Keratinocyte (primary cell): ENCODE data around the gene DHPS. TPM values are rescaled to one million over a fixed set of nuclear protein-coding genes. Genes with fewer than 3 reads are reported as not detected.

Experiments used
- DNase-seq: peaks from one replicate; pipeline ENCODE4 v3.0.0-alpha.2; 2011; ENCODE audit warnings: low read depth, missing footprints, low spot score
- FAIRE-seq: peaks from 2 replicates; lab custom pipeline; 2011; peaks lifted over from hg19 to GRCh38; lab: Jason Lieb, UNC
- H2AFZ ChIP-seq: 2 replicates; pipeline ENCODE4 v1.6.0; 2012; ENCODE audit warnings: low read length, control low read depth, inconsistent platforms; ENCODE audit not compliant: control insufficient read depth
- H3K27ac ChIP-seq: 2 replicates; pipeline ENCODE4 v1.5.1; 2011; ENCODE audit warnings: low read length; ENCODE audit not compliant: control insufficient read depth, insufficient read depth
- H3K27me3 ChIP-seq: 3 replicates; pipeline ENCODE4 v1.6.0; 2011; ENCODE audit warnings: low read length; ENCODE audit not compliant: control insufficient read depth, insufficient read depth; ENCODE audit errors: extremely low read depth
- H3K36me3 ChIP-seq, 2 experiments: 2 replicates in 1 of 2; 3 replicates in 1 of 2; pipeline ENCODE4 v1.5.1; 2011; ENCODE audit warnings: low read length in 2 of 2, mild to moderate bottlenecking in 1 of 2; ENCODE audit not compliant: control insufficient read depth in 2 of 2, insufficient read depth in 2 of 2; ENCODE audit errors: extremely low read depth in 1 of 2
- H3K4me1 ChIP-seq: 3 replicates; pipeline ENCODE4 v1.5.1; 2011; ENCODE audit warnings: low read length; ENCODE audit not compliant: control insufficient read depth, insufficient read depth; ENCODE audit errors: extremely low read depth
- H3K4me2 ChIP-seq: 3 replicates; pipeline ENCODE4 v1.6.0; 2011; ENCODE audit warnings: low read depth, low read length; ENCODE audit not compliant: control insufficient read depth, insufficient read depth; ENCODE audit errors: extremely low read depth
- H3K4me3 ChIP-seq, 3 experiments: fragments of 200-600 bp in 1 of 3; sonication (generic) in 1 of 3; 2 replicates in 2 of 3; 3 replicates in 1 of 3; pipeline ENCODE4 v1.5.1; 2011 to 2016; ENCODE audit warnings: low read length in 3 of 3, mild to moderate bottlenecking in 3 of 3, control low read depth in 2 of 3, inconsistent platforms in 1 of 3, low read depth in 1 of 3, mixed read lengths in 1 of 3, mixed run types in 1 of 3, moderate library complexity in 1 of 3; ENCODE audit not compliant: control insufficient read depth in 2 of 3, insufficient read depth in 2 of 3; ENCODE audit errors: extremely low read depth in 1 of 3
- H3K79me2 ChIP-seq: 2 replicates; pipeline ENCODE4 v1.6.0; 2012; ENCODE audit warnings: low read length; ENCODE audit not compliant: control insufficient read depth, insufficient read depth
- H3K9ac ChIP-seq: 3 replicates; pipeline ENCODE4 v1.6.0; 2011; ENCODE audit warnings: low read length; ENCODE audit not compliant: control insufficient read depth, insufficient read depth; ENCODE audit errors: extremely low read depth
- H3K9me1 ChIP-seq: 3 replicates; pipeline ENCODE4 v1.6.0; 2011; ENCODE audit warnings: low read length; ENCODE audit not compliant: control insufficient read depth, insufficient read depth; ENCODE audit errors: extremely low read depth
- H3K9me3 ChIP-seq: 2 replicates; pipeline ENCODE4 v1.5.1; 2012; ENCODE audit warnings: low read depth, low read length; ENCODE audit not compliant: control insufficient read depth
- H4K20me1 ChIP-seq: 3 replicates; pipeline ENCODE4 v1.6.0; 2011; ENCODE audit warnings: low read length; ENCODE audit not compliant: control insufficient read depth, insufficient read depth; ENCODE audit errors: extremely low read depth
- EZH2 ChIP-seq: IDR thresholded peaks from one replicate; pipeline ENCODE4 v1.6.1; 2012; ENCODE audit warnings: inconsistent platforms, mild to moderate bottlenecking, low read length, moderate library complexity
- dilution Hi-C: fragments of 300-500 bp; cut with MboI; formaldehyde crosslinking; loops from one replicate; pipeline ENCODE4 v1.7.0; 2020; ENCODE audit warnings: low sequenced_read_pairs; ENCODE audit not compliant: extremely low pct_ligation_motif_present
- polyA plus RNA-seq, 5 experiments: library from polyadenylated mRNA; depleted of rRNA in 3 of 5; stranded (reverse) in 3 of 5; stranded (forward) in 1 of 5; unstranded in 1 of 5; fragments of >200 nt; gene quantifications; 1 replicate in 1 of 5; 2 replicates in 3 of 5; 3 replicates in 1 of 5; pipeline versions ENCODE4 v1.2.1 to v1.2.3, GENCODE V29; 2011 to 2012; ENCODE audit warnings: missing spikeins in 2 of 5, low read depth in 1 of 5, low replicate concordance in 1 of 5
- TF ChIP-seq, protein P1 (sequence below), 3 experiments: IDR thresholded peaks in 1 of 3; conservative IDR thresholded peaks in 1 of 3; optimal IDR thresholded peaks in 1 of 3; 2 replicates in 2 of 3; 3 replicates in 1 of 3; pipeline versions ENCODE3 to v1.5.1; 2011; ENCODE audit warnings: low read length in 3 of 3, mild to moderate bottlenecking in 3 of 3, moderate library complexity in 2 of 3, control low read depth in 1 of 3, inconsistent platforms in 1 of 3; ENCODE audit not compliant: insufficient read depth in 2 of 3; ENCODE audit errors: extremely low read depth in 1 of 3

Gene DHPS
- polyA plus RNA-seq, 1 donor (not counting 4 experiments of a cell fraction or from before 2014, with no cell fraction given): 36.5 TPM

DNA sequence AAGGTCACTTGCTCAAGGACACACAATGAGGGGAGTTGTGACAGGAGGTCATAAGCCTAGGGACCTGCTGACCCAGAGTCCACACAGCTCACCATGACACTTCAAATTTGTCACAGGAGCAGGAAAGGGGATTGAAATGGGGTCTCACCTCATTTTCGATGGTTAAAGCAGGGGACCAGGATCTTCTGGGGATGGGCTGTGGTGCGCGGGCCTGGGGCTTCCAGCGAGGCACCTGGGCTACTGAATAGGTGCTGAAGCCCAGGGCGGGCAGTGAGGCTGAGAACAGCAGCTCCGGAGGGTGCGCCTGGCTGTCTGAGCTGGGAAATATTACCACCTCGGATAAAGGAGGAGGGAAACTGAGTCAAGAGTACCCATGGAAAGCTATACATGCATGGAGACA is 26.1 kb downstream of the DHPS start:
- TF ChIP-seq, protein P1, sequence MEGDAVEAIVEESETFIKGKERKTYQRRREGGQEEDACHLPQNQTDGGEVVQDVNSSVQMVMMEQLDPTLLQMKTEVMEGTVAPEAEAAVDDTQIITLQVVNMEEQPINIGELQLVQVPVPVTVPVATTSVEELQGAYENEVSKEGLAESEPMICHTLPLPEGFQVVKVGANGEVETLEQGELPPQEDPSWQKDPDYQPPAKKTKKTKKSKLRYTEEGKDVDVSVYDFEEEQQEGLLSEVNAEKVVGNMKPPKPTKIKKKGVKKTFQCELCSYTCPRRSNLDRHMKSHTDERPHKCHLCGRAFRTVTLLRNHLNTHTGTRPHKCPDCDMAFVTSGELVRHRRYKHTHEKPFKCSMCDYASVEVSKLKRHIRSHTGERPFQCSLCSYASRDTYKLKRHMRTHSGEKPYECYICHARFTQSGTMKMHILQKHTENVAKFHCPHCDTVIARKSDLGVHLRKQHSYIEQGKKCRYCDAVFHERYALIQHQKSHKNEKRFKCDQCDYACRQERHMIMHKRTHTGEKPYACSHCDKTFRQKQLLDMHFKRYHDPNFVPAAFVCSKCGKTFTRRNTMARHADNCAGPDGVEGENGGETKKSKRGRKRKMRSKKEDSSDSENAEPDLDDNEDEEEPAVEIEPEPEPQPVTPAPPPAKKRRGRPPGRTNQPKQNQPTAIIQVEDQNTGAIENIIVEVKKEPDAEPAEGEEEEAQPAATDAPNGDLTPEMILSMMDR (optimal IDR thresholded peaks at IDR 0.05 in 1 of 3, IDR thresholded peaks at IDR 0.05 in 1 of 3, conservative IDR thresholded peaks at IDR 0.05 in 1 of 3; ENCODE audit: extremely low read depth in 1 of 3, insufficient read depth in 2 of 3, low read length in 3 of 3): no peak
- TF ChIP-seq EZH2: no peak
- no peak overlapping the region for H3K4me3 ChIP-seq
- no peaks in the 10 kb centered on the region for H3K4me1 ChIP-seq
- H2AFZ ChIP-seq: no peak overlapping the region
- peaks cover 10 to 19% of the 10 kb centered on the region in 2 experiments for H3K36me3 ChIP-seq
- no peak overlapping the region for H3K9ac ChIP-seq
- H3K9me3 ChIP-seq: no peaks in the 10 kb centered on the region
- DNase-seq (no peak), FAIRE-seq (no peak)
- H3K4me2 ChIP-seq: no peak overlapping the region
- no peaks in the 10 kb centered on the region for H4K20me1 ChIP-seq
- no peaks in the 10 kb centered on the region for H3K79me2 ChIP-seq
- dilution Hi-C loops: no loop called here
- no peak overlapping the region for H3K27ac ChIP-seq
- no peaks in the 10 kb centered on the region for H3K9me1 ChIP-seq
- no peaks in the 10 kb centered on the region for H3K27me3 ChIP-seq

GRCh38 chr19:12652219-12652618 is 29.5 kb downstream of the DHPS start:
- FAIRE-seq (no peak), DNase-seq (no peak)
- Histone ChIP-seq H3K4me1 (no peaks in the 10 kb centered on the region), H3K4me3 (no peak overlapping the region), H3K27ac (no peak overlapping the region), H3K4me2 (no peak overlapping the region), H2AFZ (no peak overlapping the region), H3K27me3 (no peaks in the 10 kb centered on the region), H3K9ac (no peak overlapping the region), H3K9me3 (no peaks in the 10 kb centered on the region), H3K79me2 (no peaks in the 10 kb centered on the region), H3K36me3 (peaks cover 10 to 14% of the 10 kb centered on the region in 2 experiments), H3K9me1 (no peaks in the 10 kb centered on the region), H4K20me1 (no peaks in the 10 kb centered on the region)
- TF ChIP-seq, protein P1 (optimal IDR thresholded peaks at IDR 0.05 in 1 of 3, IDR thresholded peaks at IDR 0.05 in 1 of 3, conservative IDR thresholded peaks at IDR 0.05 in 1 of 3; ENCODE audit: extremely low read depth in 1 of 3, insufficient read depth in 2 of 3, low read length in 3 of 3): no peak
- no peak for TF ChIP-seq EZH2
- dilution Hi-C loops: no loop called here
